LNCAP (cell line): ENCODE data around the gene PARD3B.

Experiments used
- CTCF ChIP-seq: fragments of 450-650 bp; IDR thresholded peaks from 2 replicates; pipeline ENCODE4 v1.5.1; 2017; ENCODE audit warnings: mild to moderate bottlenecking

The PARD3B gene

GRCh38 chr2:204672772-204673171 is 127.5 kb downstream of the PARD3B start:
- no peak for TF ChIP-seq CTCF

- no peak for TF ChIP-seq CTCF
These were observed 128.6 kb downstream of the PARD3B start for GRCh38 chr2:204673877-204674276.

GRCh38 chr2:204678031-204678430 is 132.8 kb downstream of the PARD3B start:
- TF ChIP-seq CTCF, result no peak

- TF ChIP-seq CTCF, result no peak
These were observed 135.3 kb downstream of the PARD3B start for GRCh38 chr2:204680576-204680975.

- no peak for TF ChIP-seq CTCF
These were observed 136.1 kb downstream of the PARD3B start for GRCh38 chr2:204681412-204681811.

GRCh38 chr2:204683384-204683783 is 138.1 kb downstream of the PARD3B start:
- TF ChIP-seq CTCF, result no peak

- TF ChIP-seq CTCF, result no peak
These were observed 141.1 kb downstream of the PARD3B start for GRCh38 chr2:204686406-204686805.

- TF ChIP-seq CTCF, result no peak
These were observed 142.5 kb downstream of the PARD3B start for GRCh38 chr2:204687776-204688175.
